Skin epidermis (tissue), 12 donors: ENCODE results near the gene COL15A1.

Experiments
- H3K27ac ChIP-seq, 21 experiments: fragments of 200-600 bp; sonication (generic) in 11 of 21; one replicate each; pipeline ENCODE4 v1.5.0; 2020; ENCODE audit warnings: mild to moderate bottlenecking in 3 of 21, inconsistent platforms in 2 of 21, moderate library complexity in 2 of 21
- H3K4me3 ChIP-seq, 7 experiments: fragments of 200-600 bp; sonication (generic) in 2 of 7; one replicate each; pipeline ENCODE4 v1.5.0; 2020; ENCODE audit warnings: inconsistent platforms in 2 of 7, mild to moderate bottlenecking in 2 of 7, moderate library complexity in 1 of 7

COL15A1 gene

GRCh38 chr9:99060621-99061020 lies 116.9 kb downstream of the COL15A1 start:
- Histone ChIP-seq H3K27ac (peak overlapping the region in 9 of 21 experiments; percentile 8 to 92 (median 76)), H3K4me3 (no peak overlapping the region)

GRCh38 chr9:99062549-99062948 lies 118.8 kb downstream of the COL15A1 start:
- no peak overlapping the region for H3K27ac ChIP-seq
- no peak overlapping the region for H3K4me3 ChIP-seq

- Histone ChIP-seq H3K4me3 (no peak overlapping the region), H3K27ac (no peak overlapping the region)
Measured at GRCh38 chr9:99063522-99063921, 119.8 kb downstream of the COL15A1 start.

- no peak overlapping the region for H3K4me3 ChIP-seq
- no peak overlapping the region for H3K27ac ChIP-seq
Measured at GRCh38 chr9:99066571-99066970, 122.9 kb downstream of the COL15A1 start.

GRCh38 chr9:99069075-99069474 lies 125.4 kb downstream of the COL15A1 start:
- Histone ChIP-seq H3K27ac (peak overlapping the region in 5 of 21 experiments; percentile 11 to 54 (median 26)), H3K4me3 (no peak overlapping the region)

- Histone ChIP-seq H3K4me3 (no peak overlapping the region), H3K27ac (peak overlapping the region in 6 of 21 experiments; percentile 11 to 54 (median 22))
Measured at GRCh38 chr9:99069546-99069945, 125.8 kb downstream of the COL15A1 start.

GRCh38 chr9:99070681-99071080 lies 127.0 kb downstream of the COL15A1 start:
- Histone ChIP-seq H3K4me3 (no peak overlapping the region), H3K27ac (peak overlapping the region in 3 of 21 experiments; percentile 21 to 56 (median 43))

GRCh38 chr9:99071313-99072039 lies 127.8 kb downstream of the COL15A1 start:
- peak overlapping the region in 6 of 21 experiments; percentile 21 to 56 (median 32) for H3K27ac ChIP-seq
- H3K4me3 ChIP-seq = no peak overlapping the region

- H3K27ac ChIP-seq = peak overlapping the region in 2 of 21 experiments; percentile 29 to 51
- no peak overlapping the region for H3K4me3 ChIP-seq
Measured at GRCh38 chr9:99072040-99072394, 128.3 kb downstream of the COL15A1 start.

- Histone ChIP-seq H3K27ac (no peak overlapping the region), H3K4me3 (no peak overlapping the region)
Measured at GRCh38 chr9:99073347-99073746, 129.6 kb downstream of the COL15A1 start.

GRCh38 chr9:99073985-99074901 lies 130.5 kb downstream of the COL15A1 start:
- Histone ChIP-seq H3K27ac (peak overlapping the region in 1 of 21 experiments; percentile 4), H3K4me3 (no peak overlapping the region)

- Histone ChIP-seq H3K27ac (peak overlapping the region in 3 of 21 experiments; percentile 4 to 38 (median 24)), H3K4me3 (no peak overlapping the region)
Measured at GRCh38 chr9:99074902-99075245, 131.2 kb downstream of the COL15A1 start.

- Histone ChIP-seq H3K27ac (peak overlapping the region in 3 of 21 experiments; percentile 4 to 38 (median 24)), H3K4me3 (no peak overlapping the region)
Measured at GRCh38 chr9:99075246-99075912, 131.7 kb downstream of the COL15A1 start.

- H3K4me3 ChIP-seq = no peak overlapping the region
- peak overlapping the region in 6 of 21 experiments; percentile 3 to 90 (median 60) for H3K27ac ChIP-seq
Measured at GRCh38 chr9:99076030-99076429, 132.3 kb downstream of the COL15A1 start.

GRCh38 chr9:99076483-99077171 lies 132.9 kb downstream of the COL15A1 start:
- Histone ChIP-seq H3K27ac (peak overlapping the region in 12 of 21 experiments; percentile 3 to 90 (median 56)), H3K4me3 (no peak overlapping the region)

GRCh38 chr9:99078717-99079116 lies 135.0 kb downstream of the COL15A1 start:
- no peak overlapping the region for H3K27ac ChIP-seq

GRCh38 chr9:99079542-99079941 lies 135.8 kb downstream of the COL15A1 start:
- no peak overlapping the region for H3K27ac ChIP-seq
- no peak overlapping the region for H3K4me3 ChIP-seq

More at GRCh38 chr9:99078717-99079116, 135.0 kb downstream of the COL15A1 start:
- no peak overlapping the region for H3K4me3 ChIP-seq

- no peak overlapping the region for H3K27ac ChIP-seq
- no peak overlapping the region for H3K4me3 ChIP-seq
Measured at GRCh38 chr9:99083051-99083450, 139.3 kb downstream of the COL15A1 start.
